ENCODE measurements around the gene TNRC18. TPM values are rescaled to one million over a fixed set of nuclear protein-coding genes. Genes with fewer than 3 reads are reported as not detected.

TNRC18 gene
- total and polyA plus RNA-seq, 2 of the 8 experiments (the other 6 are each of a cell fraction or from before 2014, with no cell fraction given), result 1.7 to 8.6 TPM

DNA sequence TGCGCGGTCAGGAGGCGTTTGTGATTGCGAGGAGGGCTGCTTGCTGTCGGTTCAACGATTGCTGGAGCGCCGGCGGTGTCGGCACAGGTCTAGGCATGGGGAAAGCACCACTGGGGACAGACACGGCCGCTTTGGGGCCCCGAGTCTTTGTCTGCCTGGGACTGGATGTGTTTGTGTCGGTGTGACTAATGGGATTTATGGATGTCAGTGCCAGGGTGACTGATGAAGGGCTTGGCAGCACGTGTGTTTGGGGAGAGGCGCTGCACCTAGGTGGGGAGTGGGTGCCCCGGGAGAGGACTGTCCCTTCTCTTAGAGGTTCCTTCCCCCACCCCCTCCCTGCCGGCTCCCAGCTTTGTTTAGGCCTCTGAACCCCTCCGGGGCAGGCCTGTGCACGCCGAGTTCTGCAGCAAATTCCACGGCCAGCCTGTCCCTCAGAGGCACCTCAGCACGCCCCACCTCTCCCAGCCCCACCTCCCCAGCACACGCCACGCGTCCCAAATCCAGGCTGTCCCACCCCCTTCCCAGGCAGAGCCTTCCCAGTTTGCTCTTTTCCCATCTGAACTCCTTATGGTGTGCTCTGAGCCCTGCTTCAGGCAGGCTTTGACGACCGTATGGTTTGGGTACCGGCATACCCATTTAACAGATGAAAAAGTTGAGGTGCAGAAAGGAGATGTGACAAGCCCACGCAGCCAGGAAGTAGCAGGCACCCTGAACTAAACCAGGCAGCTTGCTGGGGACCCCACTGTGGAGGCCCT lies 6.4 kb upstream of the TNRC18 start (continued):
- TF ChIP-seq, protein P1, sequence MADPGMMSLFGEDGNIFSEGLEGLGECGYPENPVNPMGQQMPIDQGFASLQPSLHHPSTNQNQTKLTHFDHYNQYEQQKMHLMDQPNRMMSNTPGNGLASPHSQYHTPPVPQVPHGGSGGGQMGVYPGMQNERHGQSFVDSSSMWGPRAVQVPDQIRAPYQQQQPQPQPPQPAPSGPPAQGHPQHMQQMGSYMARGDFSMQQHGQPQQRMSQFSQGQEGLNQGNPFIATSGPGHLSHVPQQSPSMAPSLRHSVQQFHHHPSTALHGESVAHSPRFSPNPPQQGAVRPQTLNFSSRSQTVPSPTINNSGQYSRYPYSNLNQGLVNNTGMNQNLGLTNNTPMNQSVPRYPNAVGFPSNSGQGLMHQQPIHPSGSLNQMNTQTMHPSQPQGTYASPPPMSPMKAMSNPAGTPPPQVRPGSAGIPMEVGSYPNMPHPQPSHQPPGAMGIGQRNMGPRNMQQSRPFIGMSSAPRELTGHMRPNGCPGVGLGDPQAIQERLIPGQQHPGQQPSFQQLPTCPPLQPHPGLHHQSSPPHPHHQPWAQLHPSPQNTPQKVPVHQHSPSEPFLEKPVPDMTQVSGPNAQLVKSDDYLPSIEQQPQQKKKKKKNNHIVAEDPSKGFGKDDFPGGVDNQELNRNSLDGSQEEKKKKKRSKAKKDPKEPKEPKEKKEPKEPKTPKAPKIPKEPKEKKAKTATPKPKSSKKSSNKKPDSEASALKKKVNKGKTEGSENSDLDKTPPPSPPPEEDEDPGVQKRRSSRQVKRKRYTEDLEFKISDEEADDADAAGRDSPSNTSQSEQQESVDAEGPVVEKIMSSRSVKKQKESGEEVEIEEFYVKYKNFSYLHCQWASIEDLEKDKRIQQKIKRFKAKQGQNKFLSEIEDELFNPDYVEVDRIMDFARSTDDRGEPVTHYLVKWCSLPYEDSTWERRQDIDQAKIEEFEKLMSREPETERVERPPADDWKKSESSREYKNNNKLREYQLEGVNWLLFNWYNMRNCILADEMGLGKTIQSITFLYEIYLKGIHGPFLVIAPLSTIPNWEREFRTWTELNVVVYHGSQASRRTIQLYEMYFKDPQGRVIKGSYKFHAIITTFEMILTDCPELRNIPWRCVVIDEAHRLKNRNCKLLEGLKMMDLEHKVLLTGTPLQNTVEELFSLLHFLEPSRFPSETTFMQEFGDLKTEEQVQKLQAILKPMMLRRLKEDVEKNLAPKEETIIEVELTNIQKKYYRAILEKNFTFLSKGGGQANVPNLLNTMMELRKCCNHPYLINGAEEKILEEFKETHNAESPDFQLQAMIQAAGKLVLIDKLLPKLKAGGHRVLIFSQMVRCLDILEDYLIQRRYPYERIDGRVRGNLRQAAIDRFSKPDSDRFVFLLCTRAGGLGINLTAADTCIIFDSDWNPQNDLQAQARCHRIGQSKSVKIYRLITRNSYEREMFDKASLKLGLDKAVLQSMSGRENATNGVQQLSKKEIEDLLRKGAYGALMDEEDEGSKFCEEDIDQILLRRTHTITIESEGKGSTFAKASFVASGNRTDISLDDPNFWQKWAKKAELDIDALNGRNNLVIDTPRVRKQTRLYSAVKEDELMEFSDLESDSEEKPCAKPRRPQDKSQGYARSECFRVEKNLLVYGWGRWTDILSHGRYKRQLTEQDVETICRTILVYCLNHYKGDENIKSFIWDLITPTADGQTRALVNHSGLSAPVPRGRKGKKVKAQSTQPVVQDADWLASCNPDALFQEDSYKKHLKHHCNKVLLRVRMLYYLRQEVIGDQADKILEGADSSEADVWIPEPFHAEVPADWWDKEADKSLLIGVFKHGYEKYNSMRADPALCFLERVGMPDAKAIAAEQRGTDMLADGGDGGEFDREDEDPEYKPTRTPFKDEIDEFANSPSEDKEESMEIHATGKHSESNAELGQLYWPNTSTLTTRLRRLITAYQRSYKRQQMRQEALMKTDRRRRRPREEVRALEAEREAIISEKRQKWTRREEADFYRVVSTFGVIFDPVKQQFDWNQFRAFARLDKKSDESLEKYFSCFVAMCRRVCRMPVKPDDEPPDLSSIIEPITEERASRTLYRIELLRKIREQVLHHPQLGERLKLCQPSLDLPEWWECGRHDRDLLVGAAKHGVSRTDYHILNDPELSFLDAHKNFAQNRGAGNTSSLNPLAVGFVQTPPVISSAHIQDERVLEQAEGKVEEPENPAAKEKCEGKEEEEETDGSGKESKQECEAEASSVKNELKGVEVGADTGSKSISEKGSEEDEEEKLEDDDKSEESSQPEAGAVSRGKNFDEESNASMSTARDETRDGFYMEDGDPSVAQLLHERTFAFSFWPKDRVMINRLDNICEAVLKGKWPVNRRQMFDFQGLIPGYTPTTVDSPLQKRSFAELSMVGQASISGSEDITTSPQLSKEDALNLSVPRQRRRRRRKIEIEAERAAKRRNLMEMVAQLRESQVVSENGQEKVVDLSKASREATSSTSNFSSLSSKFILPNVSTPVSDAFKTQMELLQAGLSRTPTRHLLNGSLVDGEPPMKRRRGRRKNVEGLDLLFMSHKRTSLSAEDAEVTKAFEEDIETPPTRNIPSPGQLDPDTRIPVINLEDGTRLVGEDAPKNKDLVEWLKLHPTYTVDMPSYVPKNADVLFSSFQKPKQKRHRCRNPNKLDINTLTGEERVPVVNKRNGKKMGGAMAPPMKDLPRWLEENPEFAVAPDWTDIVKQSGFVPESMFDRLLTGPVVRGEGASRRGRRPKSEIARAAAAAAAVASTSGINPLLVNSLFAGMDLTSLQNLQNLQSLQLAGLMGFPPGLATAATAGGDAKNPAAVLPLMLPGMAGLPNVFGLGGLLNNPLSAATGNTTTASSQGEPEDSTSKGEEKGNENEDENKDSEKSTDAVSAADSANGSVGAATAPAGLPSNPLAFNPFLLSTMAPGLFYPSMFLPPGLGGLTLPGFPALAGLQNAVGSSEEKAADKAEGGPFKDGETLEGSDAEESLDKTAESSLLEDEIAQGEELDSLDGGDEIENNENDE (IDR thresholded peaks at IDR 0.05; ENCODE audit: insufficient replicate concordance, low read length), result no peak
